Measurements from ENCODE around the gene TMEM52. TPM values are rescaled to one million over a fixed set of nuclear protein-coding genes. Genes with fewer than 3 reads are reported as not detected.

The TMEM52 gene
- total and polyA plus RNA-seq, 2 of the 13 experiments (the other 11 are each of a cell fraction or from before 2014, with no cell fraction given), result 13.2 to 18.7 TPM

- TF ChIP-seq ZSCAN21 (CRISPR knock-in tag; IDR thresholded peaks at IDR 0.05; ENCODE audit: borderline replicate concordance), result no peak
- no peak for TF ChIP-seq BRD4 (CRISPR knock-in tag; IDR thresholded peaks at IDR 0.05)
- TF ChIP-seq ZBTB42 (CRISPR knock-in tag; IDR thresholded peaks at IDR 0.05), result no peak
- peak; percentile 94 for TF ChIP-seq ZBTB38 (CRISPR knock-in tag; IDR thresholded peaks at IDR 0.05)
- no peak for TF ChIP-seq ZNF138 (CRISPR knock-in tag; IDR thresholded peaks at IDR 0.05; ENCODE audit: low read depth)
- TF ChIP-seq ZNF724P (CRISPR knock-in tag; IDR thresholded peaks at IDR 0.05; ENCODE audit: borderline replicate concordance), result no peak
- TF ChIP-seq KLF6 (CRISPR knock-in tag; IDR thresholded peaks at IDR 0.05), result no peak
- TF ChIP-seq ZNF331 (CRISPR knock-in tag; IDR thresholded peaks at IDR 0.05), result no peak
- TF ChIP-seq, protein P1, sequence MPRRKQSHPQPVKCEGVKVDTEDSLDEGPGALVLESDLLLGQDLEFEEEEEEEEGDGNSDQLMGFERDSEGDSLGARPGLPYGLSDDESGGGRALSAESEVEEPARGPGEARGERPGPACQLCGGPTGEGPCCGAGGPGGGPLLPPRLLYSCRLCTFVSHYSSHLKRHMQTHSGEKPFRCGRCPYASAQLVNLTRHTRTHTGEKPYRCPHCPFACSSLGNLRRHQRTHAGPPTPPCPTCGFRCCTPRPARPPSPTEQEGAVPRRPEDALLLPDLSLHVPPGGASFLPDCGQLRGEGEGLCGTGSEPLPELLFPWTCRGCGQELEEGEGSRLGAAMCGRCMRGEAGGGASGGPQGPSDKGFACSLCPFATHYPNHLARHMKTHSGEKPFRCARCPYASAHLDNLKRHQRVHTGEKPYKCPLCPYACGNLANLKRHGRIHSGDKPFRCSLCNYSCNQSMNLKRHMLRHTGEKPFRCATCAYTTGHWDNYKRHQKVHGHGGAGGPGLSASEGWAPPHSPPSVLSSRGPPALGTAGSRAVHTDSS (CRISPR knock-in tag; conservative IDR thresholded peaks at IDR 0.05), result no peak
- TF ChIP-seq ZNF883 (CRISPR knock-in tag; IDR thresholded peaks at IDR 0.05; ENCODE audit: not compliant biosample characterization), result peak; percentile 1
- no peak for TF ChIP-seq ZNF672 (CRISPR knock-in tag; IDR thresholded peaks at IDR 0.05)
- no peak for TF ChIP-seq NR2F6 (IDR thresholded peaks at IDR 0.05)
- no peak for TF ChIP-seq NR2F6 (CRISPR knock-in tag; IDR thresholded peaks at IDR 0.05)
- TF ChIP-seq, protein P2, sequence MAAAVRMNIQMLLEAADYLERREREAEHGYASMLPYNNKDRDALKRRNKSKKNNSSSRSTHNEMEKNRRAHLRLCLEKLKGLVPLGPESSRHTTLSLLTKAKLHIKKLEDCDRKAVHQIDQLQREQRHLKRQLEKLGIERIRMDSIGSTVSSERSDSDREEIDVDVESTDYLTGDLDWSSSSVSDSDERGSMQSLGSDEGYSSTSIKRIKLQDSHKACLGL (CRISPR knock-in tag; IDR thresholded peaks at IDR 0.05), result no peak
- no peak for TF ChIP-seq ZNF224 (CRISPR knock-in tag; IDR thresholded peaks at IDR 0.05)
- TF ChIP-seq THYN1 (CRISPR knock-in tag; IDR thresholded peaks at IDR 0.05; ENCODE audit: borderline replicate concordance, low read depth), result no peak
- no peak for TF ChIP-seq SNAI1 (CRISPR knock-in tag; IDR thresholded peaks at IDR 0.05; ENCODE audit: borderline replicate concordance)
- no peak for TF ChIP-seq ZNF598 (CRISPR knock-in tag; IDR thresholded peaks at IDR 0.05; ENCODE audit: borderline replicate concordance)
- 0 out of 2 replicates have a peak, but pooled peaks have one; percentile 3 for TF ChIP-seq MEIS2 (CRISPR knock-in tag; IDR thresholded peaks at IDR 0.05)
- no peak for TF ChIP-seq DPF2 (CRISPR knock-in tag; IDR thresholded peaks at IDR 0.05; ENCODE audit: borderline replicate concordance, low read depth)
- no peak for TF ChIP-seq ZSCAN5A (CRISPR knock-in tag; IDR thresholded peaks at IDR 0.05; ENCODE audit: borderline replicate concordance)
- no peak for TF ChIP-seq TBX2 (CRISPR knock-in tag; IDR thresholded peaks at IDR 0.05; ENCODE audit: borderline replicate concordance)
- TF ChIP-seq MATR3 (CRISPR knock-in tag; IDR thresholded peaks at IDR 0.05), result no peak
- TF ChIP-seq ZNF225 (CRISPR knock-in tag; IDR thresholded peaks at IDR 0.05), result no peak
- TF ChIP-seq TP53 (CRISPR knock-in tag; conservative IDR thresholded peaks at IDR 0.05), result no peak
- TF ChIP-seq MED1 (CRISPR knock-in tag; IDR thresholded peaks at IDR 0.05), result no peak
- no peak for TF ChIP-seq CAMTA2 (CRISPR knock-in tag; IDR thresholded peaks at IDR 0.05; ENCODE audit: borderline replicate concordance)
- TF ChIP-seq ZNF263 (CRISPR knock-in tag; IDR thresholded peaks at IDR 0.05), result no peak
- TF ChIP-seq, protein P3, sequence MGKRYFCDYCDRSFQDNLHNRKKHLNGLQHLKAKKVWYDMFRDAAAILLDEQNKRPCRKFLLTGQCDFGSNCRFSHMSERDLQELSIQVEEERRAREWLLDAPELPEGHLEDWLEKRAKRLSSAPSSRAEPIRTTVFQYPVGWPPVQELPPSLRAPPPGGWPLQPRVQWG (CRISPR knock-in tag; IDR thresholded peaks at IDR 0.05; ENCODE audit: borderline replicate concordance, low read depth), result no peak
These were observed 23.0 kb upstream of the TMEM52 start (continued) for GRCh38 chr1:1941868-1942752.
